Pancreas (tissue), 10 donors: ENCODE measurements around the gene AGO3. TPM values are rescaled to one million over a fixed set of nuclear protein-coding genes. Genes with fewer than 3 reads are reported as not detected.
"Not testable (repeated sequence)": the region's sequence is repeated elsewhere in the genome, so short reads cannot be mapped to it uniquely, and the experiment has no call there.

Experiments
- ATAC-seq, 4 donors: fragments of 200-7000 bp; cut with Tn5 transposase; one replicate each; pipeline versions ENCODE4 v1.8.0 to v1.9.1; 2020; ENCODE audit warnings: mild to moderate bottlenecking in 4 of 4, moderate library complexity in 4 of 4
- DNase-seq, 6 donors: peaks; one replicate each; pipeline ENCODE4 v3.0.0-alpha.2; 2020
- FAIRE-seq: peaks from 2 replicates; lab custom pipeline; 2012; peaks lifted over from hg19 to GRCh38; lab: Jason Lieb, UNC
- H3K27ac ChIP-seq, 4 donors: fragments of 200-600 bp; sonication (generic); 1 replicate in 3 of 4; 2 replicates in 1 of 4; pipeline versions ENCODE4 v1.5.0 to v1.8.0; 2020
- H3K27me3 ChIP-seq, 4 donors: fragments of 200-600 bp; one replicate each; pipeline ENCODE4 v1.8.0; 2021
- H3K36me3 ChIP-seq, 3 donors: fragments of 200-600 bp; sonication (generic) in 1 of 3; one replicate each; pipeline versions ENCODE4 v1.5.0 to v1.8.0; 2020 to 2021
- H3K4me1 ChIP-seq, 3 donors: fragments of 200-600 bp; one replicate each; pipeline ENCODE4 v1.8.0; 2021
- H3K4me3 ChIP-seq, 4 donors: fragments of 200-600 bp; sonication (generic) in 2 of 4; one replicate each; pipeline versions ENCODE4 v1.5.0 to v1.8.0; 2020 to 2021
- H3K9me3 ChIP-seq, 4 donors: fragments of 200-600 bp; one replicate each; pipeline ENCODE4 v1.8.0; 2021
- CTCF ChIP-seq, 4 donors: fragments of 200-600 bp; sonication (generic) in 3 of 4; IDR thresholded peaks; one replicate each; pipeline versions ENCODE4 v1.5.0 to v1.8.0; 2021; ENCODE audit warnings: antibody characterized with exemption in 4 of 4
- WGBS, 2 donors: extraction: QIAGEN DNeasy Blood & Tissue Kit; methylation state at CpG; one replicate each; pipeline ENCODE4 v1.1.7; 2013; 5-methylcytosine and 5-hydroxymethylcytosine counted together
- intact Hi-C, 3 donors: fragments of 100-400 bp; cut with DNase I; formaldehyde crosslinking; loops; one replicate each; pipeline versions ENCODE4 v1.11.1 to v1.14.2; 2022
- polyA plus RNA-seq, 2 donors: library from polyadenylated mRNA; stranded (reverse); fragments of 200-250 nt; gene quantifications; one replicate each; pipeline ENCODE4 v1.2.3, GENCODE V29; 2013
- total RNA-seq, 6 donors: library from RNA; stranded (reverse); fragmentation: NEBNext Ultra II Directional in 4 of 6; extraction: Animal tissue kit (Norgen Biotek cat#: 25700) in 4 of 6; gene quantifications; one replicate each; pipeline versions ENCODE4 v1.2.1 to v1.2.4, GENCODE V29; 2021 to 2023
- donor health status: healthy with polysubstance abuse.
- donor health status: DM: no; HTN: no; CAD: no; lungs with moderate emphysema.
- donor health status: DM: no; HTN: no; CAD: no.
- donor health status: control.
- donor health status: control.
- donor health status: Bipolar disorder and iron deficiency.
- donor health status: DM: yes; HTN: yes; CAD: no.
- donor health status: DM: no; HTN: no; CAD: no.
- donor health status: DM: no; HTN: no; CAD: no.
- donor health status: DM: yes; HTN: yes; CAD: no.

AGO3 gene
- total and polyA plus RNA-seq, 8 donors: 2.2 to 16.6 (median 9.5) TPM

- Histone ChIP-seq H3K27me3 (no peaks in the 10 kb centered on the region), H3K4me3 (no peak overlapping the region), H3K27ac (no peak overlapping the region), H3K36me3 (peaks cover 0 to 11% (median 3%) of the 10 kb centered on the region in 3 donors), H3K4me1 (peaks cover 6 to 8% (median 7%) of the 10 kb centered on the region in 3 donors), H3K9me3 (no peaks in the 10 kb centered on the region)
- ATAC-seq (no peak), DNase-seq (no peak), FAIRE-seq (no peak)
- WGBS, 2 donors: 86 to 90% methylated on average over 2 of the region's 2 CpGs
- intact Hi-C loops: no loop called here
- TF ChIP-seq CTCF (IDR thresholded peaks at IDR 0.05): no peak
Measured at GRCh38 chr1:35887508-35887907, 43.4 kb upstream of the AGO3 start.

DNA sequence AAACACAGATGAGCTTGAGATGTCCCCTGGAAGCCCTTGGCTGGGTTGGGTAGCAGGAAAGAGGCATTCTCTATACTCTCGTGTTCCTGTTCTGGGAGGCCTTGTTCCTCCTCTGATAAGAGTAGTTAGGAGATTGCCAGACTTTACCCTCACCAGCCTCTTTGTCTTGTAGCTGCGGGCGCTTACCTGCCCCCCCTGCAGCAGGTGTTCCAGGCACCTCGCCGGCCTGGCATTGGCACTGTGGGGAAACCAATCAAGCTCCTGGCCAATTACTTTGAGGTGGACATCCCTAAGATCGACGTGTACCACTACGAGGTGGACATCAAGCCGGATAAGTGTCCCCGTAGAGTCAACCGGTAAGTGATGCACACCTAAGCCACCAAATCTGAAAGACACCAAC, 42.6 kb upstream of the AGO3 start:
- intact Hi-C loops: no loop called here
- DNase-seq: no peak

DNA sequence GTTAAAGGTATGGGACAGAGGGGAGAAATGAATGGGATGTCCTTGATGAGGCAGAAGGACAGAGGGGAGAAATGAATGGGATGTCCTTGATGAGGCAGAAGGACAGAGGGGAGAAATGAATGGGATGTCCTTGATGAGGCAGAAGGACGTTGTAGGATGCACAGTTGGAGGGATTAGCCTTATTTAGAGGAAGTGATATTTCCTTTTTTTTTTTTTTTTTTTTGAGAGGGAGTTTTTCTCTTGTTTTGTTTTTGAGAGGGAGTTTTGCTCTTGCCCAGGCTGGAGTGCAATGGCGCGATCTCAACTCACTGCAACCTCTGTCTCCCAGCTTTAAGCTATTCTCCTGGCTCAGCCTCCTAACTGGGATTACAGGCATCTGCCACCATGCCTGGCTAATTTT, 41.9 kb upstream of the AGO3 start:
- ATAC-seq, H3K4me3 ChIP-seq, H3K9me3 ChIP-seq, H3K27ac ChIP-seq, intact Hi-C loops, H3K27me3 ChIP-seq, DNase-seq, H3K4me1 ChIP-seq, FAIRE-seq: not testable (repeated sequence)
- H3K36me3 ChIP-seq: peaks cover 0 to 18% (median 15%) of the 10 kb centered on the region in 3 donors
- 87 to 88% methylated on average over 3 of the region's 3 CpGs for WGBS, 2 donors

More for the DNA sequence above, 42.6 kb upstream of the AGO3 start:
- no peaks in the 10 kb centered on the region for H3K27me3 ChIP-seq
- WGBS, 2 donors: 57 to 62% methylated on average over 11 of the region's 11 CpGs
- no peak overlapping the region for H3K4me3 ChIP-seq
- H3K27ac ChIP-seq: no peak overlapping the region
- ATAC-seq: no peak
- peaks cover 6 to 8% (median 7%) of the 10 kb centered on the region in 3 donors for H3K4me1 ChIP-seq
- H3K36me3 ChIP-seq: peaks cover 0 to 11% (median 10%) of the 10 kb centered on the region in 3 donors
- no peaks in the 10 kb centered on the region for H3K9me3 ChIP-seq
- TF ChIP-seq CTCF (IDR thresholded peaks at IDR 0.05): no peak
- FAIRE-seq: no peak

GRCh38 chr1:35893051-35893879, 37.6 kb upstream of the AGO3 start:
- no peak for FAIRE-seq
- no peak for TF ChIP-seq CTCF (IDR thresholded peaks at IDR 0.05)
- peaks cover 3 to 45% (median 15%) of the 10 kb centered on the region in 3 donors for H3K36me3 ChIP-seq
- no peaks in the 10 kb centered on the region for H3K27me3 ChIP-seq
- 96% methylated on average over 14 of the region's 14 CpGs for WGBS, 2 donors
- no peaks in the 10 kb centered on the region for H3K9me3 ChIP-seq
- intact Hi-C loops: no loop called here
- no peak overlapping the region for H3K27ac ChIP-seq
- DNase-seq: peak in 1 of 6 donors; percentile 58
- peaks cover 0 to 3% (median 0%) of the 10 kb centered on the region in 3 donors for H3K4me1 ChIP-seq
- H3K4me3 ChIP-seq: no peak overlapping the region
- ATAC-seq: no peak

DNA sequence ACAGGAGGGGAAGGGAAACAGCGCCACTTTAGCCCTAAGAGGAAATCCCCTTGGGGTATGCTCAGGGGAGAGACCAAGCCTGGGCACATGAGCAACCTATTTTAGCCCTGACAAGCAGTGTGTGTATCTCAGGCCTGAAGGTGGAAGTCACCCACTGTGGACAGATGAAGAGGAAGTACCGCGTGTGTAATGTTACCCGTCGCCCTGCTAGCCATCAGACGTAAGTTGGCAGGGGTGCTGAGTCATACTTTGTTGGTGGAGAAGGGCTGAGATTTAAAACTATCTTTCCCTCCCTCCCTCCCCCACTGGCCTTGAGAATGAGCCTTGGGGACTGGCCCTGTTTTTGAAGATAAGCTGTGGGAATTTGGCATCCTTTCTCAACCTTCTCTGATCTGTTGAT, 36.7 kb upstream of the AGO3 start:
- peak in 2 of 6 donors; percentile 13 to 57 for DNase-seq
- Histone ChIP-seq H3K4me1 (peaks cover 0 to 3% (median 0%) of the 10 kb centered on the region in 3 donors), H3K27me3 (no peaks in the 10 kb centered on the region), H3K36me3 (peaks cover 3 to 45% (median 15%) of the 10 kb centered on the region in 3 donors), H3K4me3 (no peak overlapping the region), H3K9me3 (no peaks in the 10 kb centered on the region), H3K27ac (no peak overlapping the region)
- ATAC-seq: peak; percentile 40 to 94 (median 68)
- no peak for FAIRE-seq
- no peak for TF ChIP-seq CTCF (IDR thresholded peaks at IDR 0.05)
- 53 to 65% methylated on average over 6 of the region's 6 CpGs for WGBS, 2 donors
- intact Hi-C loops: no loop called here
